ENCODE measurements around the gene HEYL.

Gene HEYL

GRCh38 chr1:39639305-39640130 is at the start of gene HEYL:
HEYL (minus strand) TSS chr1:39639643; CDS start chr1:39639625, 18 bp downstream.
- DNase-seq = peak; percentile 58 to 74

GRCh38 chr1:39689214-39689613 is 49.8 kb upstream of the HEYL start:
- no peak for DNase-seq

GRCh38 chr1:39688706-39689105 is 49.3 kb upstream of the HEYL start:
- no peak for DNase-seq

- DNase-seq = no peak
Measured at GRCh38 chr1:39687243-39687642, 47.8 kb upstream of the HEYL start.

- no peak for DNase-seq
Measured at GRCh38 chr1:39685071-39685470, 45.6 kb upstream of the HEYL start.

- no peak for DNase-seq
Measured at GRCh38 chr1:39684313-39684664, 44.8 kb upstream of the HEYL start.

- no peak for DNase-seq
Measured at GRCh38 chr1:39683591-39684312, 44.3 kb upstream of the HEYL start.

GRCh38 chr1:39681999-39682398 is 42.6 kb upstream of the HEYL start:
- no peak for DNase-seq

- no peak for DNase-seq
Measured at GRCh38 chr1:39681294-39681693, 41.9 kb upstream of the HEYL start.

GRCh38 chr1:39680751-39681150 is 41.3 kb upstream of the HEYL start:
- no peak for DNase-seq

- DNase-seq = no peak
Measured at GRCh38 chr1:39679821-39680220, 40.4 kb upstream of the HEYL start.

GRCh38 chr1:39678889-39679288 is 39.4 kb upstream of the HEYL start:
- DNase-seq = no peak

- DNase-seq = no peak
Measured at GRCh38 chr1:39677645-39678044, 38.2 kb upstream of the HEYL start.

- DNase-seq = no peak
Measured at GRCh38 chr1:39676948-39677548, 37.6 kb upstream of the HEYL start.

- peak in 1 of 2 experiments; percentile 10 for DNase-seq
Measured at GRCh38 chr1:39675220-39675619, 35.8 kb upstream of the HEYL start.

- DNase-seq = no peak
Measured at GRCh38 chr1:39673215-39673614, 33.8 kb upstream of the HEYL start.

GRCh38 chr1:39672551-39672947 is 33.1 kb upstream of the HEYL start:
- peak in 1 of 2 experiments; percentile 34 for DNase-seq

GRCh38 chr1:39671793-39672550 is 32.5 kb upstream of the HEYL start, which contains the start of gene NT5C1A:
NT5C1A (minus strand) TSS chr1:39672107; CDS start chr1:39672038, 69 bp downstream.
- no peak for DNase-seq

- peak in 1 of 2 experiments; percentile 27 for DNase-seq
Measured at GRCh38 chr1:39671433-39671792, 32.0 kb upstream of the HEYL start.

GRCh38 chr1:39670689-39671088 is 31.2 kb upstream of the HEYL start:
- no peak for DNase-seq

- no peak for DNase-seq
Measured at GRCh38 chr1:39668894-39669293, 29.5 kb upstream of the HEYL start.

GRCh38 chr1:39668111-39668510 is 28.7 kb upstream of the HEYL start:
- DNase-seq = no peak

- no peak for DNase-seq
Measured at GRCh38 chr1:39666772-39667171, 27.3 kb upstream of the HEYL start.
